GM18870 (cell line): ENCODE results near the gene PCDHGC5.

Experiments
- ATAC-seq: cut with Tn5 transposase; IDR thresholded peaks from one replicate; pipeline ENCODE4 v1.9.1; 2021; ENCODE audit warnings: moderate library complexity; ENCODE audit not compliant: unreplicated experiment

Gene PCDHGC5

DNA sequence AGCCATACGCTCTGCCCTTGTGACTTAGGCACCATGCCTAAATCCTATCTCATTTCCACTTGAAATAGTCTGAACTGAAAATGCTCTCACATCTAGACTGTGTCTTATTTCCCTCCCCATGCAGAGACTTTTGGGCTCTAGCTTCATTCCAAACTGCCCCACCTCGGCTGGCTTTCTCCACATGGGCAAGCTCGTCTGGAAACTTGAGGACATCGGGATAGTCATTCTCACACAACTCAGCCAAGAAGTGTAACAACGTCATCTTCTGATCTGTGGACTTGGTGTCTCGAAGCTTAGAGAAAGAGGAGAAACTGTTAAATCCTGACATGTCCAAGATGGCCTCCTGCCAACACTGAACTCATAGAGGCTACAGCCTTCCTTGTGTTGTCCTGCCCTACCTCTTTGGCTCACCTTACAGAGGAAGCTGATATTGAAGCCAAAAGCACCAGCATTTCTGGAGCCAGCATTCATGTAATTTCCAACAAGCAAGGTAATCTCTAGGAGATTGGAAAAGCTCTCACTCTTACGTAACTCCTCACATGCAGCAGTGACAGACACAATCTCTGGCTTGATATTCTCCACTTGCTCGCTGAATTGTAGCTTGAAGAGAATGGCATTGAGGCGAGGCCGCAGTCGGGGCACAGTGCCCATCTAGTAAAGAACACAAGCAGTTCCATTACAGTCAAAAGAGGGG, 39.6 kb downstream of the PCDHGC5 start:
- ATAC-seq: no peak

- peak; percentile 64 for ATAC-seq
These were observed 40.1 kb downstream of the PCDHGC5 start for GRCh38 chr5:141529002-141529401.

DNA sequence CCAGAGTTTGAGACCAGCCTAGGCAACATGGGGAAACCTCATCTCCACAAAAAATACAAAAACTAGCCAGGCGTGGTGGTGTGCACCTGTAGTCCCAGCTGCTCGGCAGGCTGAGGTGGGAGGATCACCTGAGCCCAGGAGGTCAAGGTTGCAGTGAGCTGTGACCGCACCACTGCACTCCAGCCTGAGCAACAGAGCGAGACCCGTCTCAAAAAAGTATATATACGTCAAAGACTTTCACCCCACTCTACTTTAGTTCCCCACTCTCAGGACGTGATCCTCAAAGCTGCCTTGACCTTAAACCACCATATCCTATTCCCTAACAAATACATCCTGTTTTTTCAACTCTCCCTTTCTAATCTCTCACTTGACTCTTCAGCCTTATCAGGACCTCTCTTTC, 41.0 kb downstream of the PCDHGC5 start:
- no peak for ATAC-seq

DNA sequence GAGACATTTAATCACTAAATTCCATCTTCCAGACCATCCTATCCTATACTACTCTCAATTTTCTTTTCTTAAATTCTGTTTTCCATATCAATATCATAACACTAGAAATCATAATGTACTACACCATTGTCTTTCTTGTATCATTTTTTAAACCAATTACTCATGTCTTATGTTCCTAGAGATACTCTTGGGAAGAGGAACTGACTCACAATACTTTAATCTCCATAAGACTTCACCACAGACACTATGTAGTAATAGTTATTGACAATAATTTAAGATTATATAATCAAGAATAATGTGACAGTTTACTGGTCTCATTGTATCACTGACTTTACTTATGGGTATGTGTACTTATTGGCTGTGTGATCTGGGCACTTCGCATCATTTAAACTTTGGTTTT, 43.8 kb downstream of the PCDHGC5 start:
- ATAC-seq: no peak

GRCh38 chr5:141533897-141534296, 45.0 kb downstream of the PCDHGC5 start:
- no peak for ATAC-seq

- no peak for ATAC-seq
These were observed 45.8 kb downstream of the PCDHGC5 start for GRCh38 chr5:141534492-141535213.
